Islet of Langerhans (tissue), 1 donor: ENCODE data around the gene UNC93B1.
"Not testable (repeated sequence)": the region's sequence is repeated elsewhere in the genome, so short reads cannot be mapped to it uniquely, and the experiment has no call there.

Experiments
- FAIRE-seq: peaks from one replicate; lab custom pipeline; 2011; peaks lifted over from hg19 to GRCh38; lab: Jason Lieb, UNC

Gene UNC93B1

GRCh38 chr11:68008381-68009337 lies 4.8 kb upstream of the UNC93B1 start:
- FAIRE-seq, result no peak

- no peak for FAIRE-seq
These were observed 3.8 kb upstream of the UNC93B1 start for GRCh38 chr11:68007498-68008380.

- no peak for FAIRE-seq
These were observed 2.8 kb upstream of the UNC93B1 start for GRCh38 chr11:68006606-68007166.

GRCh38 chr11:68004551-68005335 lies 846 bp upstream of the UNC93B1 start:
- FAIRE-seq, result no peak

- FAIRE-seq, result no peak
These were observed 705 bp downstream of the UNC93B1 start for GRCh38 chr11:68002938-68003845.

GRCh38 chr11:68002575-68002937 lies 1.3 kb downstream of the UNC93B1 start:
- no peak for FAIRE-seq

GRCh38 chr11:67999704-68000103 lies 4.2 kb downstream of the UNC93B1 start:
- FAIRE-seq, result no peak

- FAIRE-seq, result no peak
These were observed 4.7 kb downstream of the UNC93B1 start for GRCh38 chr11:67999201-67999629.

GRCh38 chr11:67998150-67999045 lies 5.5 kb downstream of the UNC93B1 start:
- no peak for FAIRE-seq

GRCh38 chr11:67997475-67997921 lies 6.4 kb downstream of the UNC93B1 start:
- FAIRE-seq, result no peak

GRCh38 chr11:67996622-67997474 lies 7.0 kb downstream of the UNC93B1 start:
- no peak for FAIRE-seq

- FAIRE-seq, result no peak
These were observed 7.8 kb downstream of the UNC93B1 start for GRCh38 chr11:67996051-67996450.

GRCh38 chr11:67995579-67995978 lies 8.3 kb downstream of the UNC93B1 start:
- not testable (repeated sequence) for FAIRE-seq

GRCh38 chr11:67995129-67995528 lies 8.8 kb downstream of the UNC93B1 start:
- not testable (repeated sequence) for FAIRE-seq

- FAIRE-seq, result not testable (repeated sequence)
These were observed 9.5 kb downstream of the UNC93B1 start for GRCh38 chr11:67994387-67994786.

- FAIRE-seq, result not testable (repeated sequence)
These were observed 10.1 kb downstream of the UNC93B1 start for GRCh38 chr11:67993821-67994220.

GRCh38 chr11:67991347-67992121 lies 12.4 kb downstream of the UNC93B1 start:
- not testable (repeated sequence) for FAIRE-seq
